Stomach (tissue), 9 donors: ENCODE results near the gene SHF. TPM values are rescaled to one million over a fixed set of nuclear protein-coding genes. Genes with fewer than 3 reads are reported as not detected.
A peak's percentile ranks its signal among the peaks of the same experiment; 100 is the strongest.

Source experiments
- DNase-seq, 2 donors: peaks; one replicate each; pipeline versions ENCODE4 v3.0.0 to v3.0.0-alpha.2; 2013 to 2019
- H3K27ac ChIP-seq, 5 donors: fragments of 200-600 bp in 4 of 5; sonication (generic) in 4 of 5; one replicate each; pipeline ENCODE4 v1.5.1; 2013 to 2019; ENCODE audit warnings: mild to moderate bottlenecking in 1 of 5, moderate library complexity in 1 of 5
- H3K27me3 ChIP-seq, 3 donors: fragments of 200-600 bp; sonication (generic); one replicate each; pipeline ENCODE4 v1.5.1; 2017 to 2019; ENCODE audit warnings: mixed run types in 1 of 3
- H3K36me3 ChIP-seq, 4 donors: fragments of 200-600 bp; sonication (generic); 1 replicate in 3 of 4; 2 replicates in 1 of 4; pipeline ENCODE4 v1.5.1; 2016 to 2019
- H3K4me1 ChIP-seq, 4 donors: fragments of 200-600 bp; sonication (generic); one replicate each; pipeline ENCODE4 v1.5.1; 2016 to 2019
- H3K4me3 ChIP-seq, 4 donors: fragments of 200-600 bp; sonication (generic) in 3 of 4; one replicate each; pipeline ENCODE4 v1.5.1; 2016 to 2019; ENCODE audit warnings: mild to moderate bottlenecking in 1 of 4
- H3K9me3 ChIP-seq, 4 donors: fragments of 200-600 bp; sonication (generic); one replicate each; pipeline ENCODE4 v1.5.1; 2016 to 2019
- EP300 ChIP-seq: sonication (generic); formaldehyde crosslinking; IDR thresholded peaks from one replicate; pipeline ENCODE4 v1.6.1; 2017; ENCODE audit warnings: antibody characterized with exemption
- POLR2A ChIP-seq, 4 donors: fragments of 450-650 bp; IDR thresholded peaks; one replicate each; pipeline ENCODE4 v1.6.1; 2016; ENCODE audit warnings: antibody characterized with exemption in 4 of 4, control low read depth in 2 of 4, mild to moderate bottlenecking in 1 of 4, moderate library complexity in 1 of 4
- POLR2AphosphoS5 ChIP-seq, 3 donors: sonication (generic); formaldehyde crosslinking; IDR thresholded peaks; one replicate each; pipeline ENCODE4 v1.6.1; 2016; ENCODE audit warnings: antibody characterized with exemption in 3 of 3
- WGBS, 5 donors: extraction: QIAGEN DNeasy Blood & Tissue Kit in 3 of 5; methylation state at CpG; one replicate each; pipeline versions ENCODE4 v1.1.5 to v1.1.7; 2013 to 2018; 5-methylcytosine and 5-hydroxymethylcytosine counted together
- intact Hi-C: fragments of 100-400 bp; cut with DNase I; formaldehyde crosslinking; loops from one replicate; pipeline ENCODE4 v1.15.1; 2023; ENCODE audit warnings: low total_unique reads
- polyA plus RNA-seq, 3 donors: library from polyadenylated mRNA; stranded (reverse); fragments of 200-250 nt; gene quantifications; one replicate each; pipeline ENCODE4 v1.2.3, GENCODE V29; 2013
- total RNA-seq, 5 donors: library from RNA; depleted of rRNA; stranded (reverse); fragments of >200 nt; gene quantifications; one replicate each; pipeline versions ENCODE4 v1.1.0 to v1.2.3, GENCODE V29; 2014 to 2016
- TF ChIP-seq, protein P1 (sequence below), 7 experiments: fragments of 450-650 bp in 4 of 7; fragments of 200-600 bp in 3 of 7; sonication (generic) in 3 of 7; IDR thresholded peaks; one replicate each; pipeline ENCODE4 v1.5.1; 2016 to 2019; ENCODE audit warnings: antibody characterized with exemption in 7 of 7, control low read depth in 2 of 7, mild to moderate bottlenecking in 1 of 7
- donor health status: healthy with polysubstance abuse.
- donor health status: Bipolar disorder and iron deficiency.
- donor health status: healthy.

SHF gene
- total and polyA plus RNA-seq, 8 donors: 0.43 to 15.9 (median 6.1) TPM

DNA sequence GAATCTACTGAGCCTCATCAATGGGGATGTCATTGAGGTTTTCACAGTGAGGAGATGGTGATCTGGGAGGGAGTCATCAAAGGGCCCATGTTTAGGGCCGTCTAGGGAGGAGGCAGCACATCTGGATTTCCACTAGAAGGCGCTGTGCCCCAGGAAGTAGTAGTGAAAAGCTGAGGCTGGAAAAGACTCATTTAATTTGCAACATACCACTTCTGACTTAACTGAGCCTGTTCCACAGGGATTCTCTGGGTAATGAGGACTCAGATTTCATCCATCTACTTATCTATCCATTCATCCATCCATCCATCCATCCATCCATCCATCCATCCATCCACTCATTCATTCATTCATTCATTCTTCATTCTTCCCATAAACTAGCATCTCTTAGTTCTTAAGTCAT, 17.4 kb upstream of the SHF start:
- peaks cover 0 to 11% (median 2%) of the 10 kb centered on the region in 4 donors for H3K4me1 ChIP-seq
- no peak overlapping the region for H3K27ac ChIP-seq
- intact Hi-C loops: loop anchor here (10.0 kb wide), 1 partner anchor 200 kb away; a partner anchor contains a TSS
- no peaks in the 10 kb centered on the region for H3K9me3 ChIP-seq
- DNase-seq: peak; percentile 79 to 87
- H3K27me3 ChIP-seq: no peaks in the 10 kb centered on the region
- TF ChIP-seq, protein P1, sequence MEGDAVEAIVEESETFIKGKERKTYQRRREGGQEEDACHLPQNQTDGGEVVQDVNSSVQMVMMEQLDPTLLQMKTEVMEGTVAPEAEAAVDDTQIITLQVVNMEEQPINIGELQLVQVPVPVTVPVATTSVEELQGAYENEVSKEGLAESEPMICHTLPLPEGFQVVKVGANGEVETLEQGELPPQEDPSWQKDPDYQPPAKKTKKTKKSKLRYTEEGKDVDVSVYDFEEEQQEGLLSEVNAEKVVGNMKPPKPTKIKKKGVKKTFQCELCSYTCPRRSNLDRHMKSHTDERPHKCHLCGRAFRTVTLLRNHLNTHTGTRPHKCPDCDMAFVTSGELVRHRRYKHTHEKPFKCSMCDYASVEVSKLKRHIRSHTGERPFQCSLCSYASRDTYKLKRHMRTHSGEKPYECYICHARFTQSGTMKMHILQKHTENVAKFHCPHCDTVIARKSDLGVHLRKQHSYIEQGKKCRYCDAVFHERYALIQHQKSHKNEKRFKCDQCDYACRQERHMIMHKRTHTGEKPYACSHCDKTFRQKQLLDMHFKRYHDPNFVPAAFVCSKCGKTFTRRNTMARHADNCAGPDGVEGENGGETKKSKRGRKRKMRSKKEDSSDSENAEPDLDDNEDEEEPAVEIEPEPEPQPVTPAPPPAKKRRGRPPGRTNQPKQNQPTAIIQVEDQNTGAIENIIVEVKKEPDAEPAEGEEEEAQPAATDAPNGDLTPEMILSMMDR (IDR thresholded peaks at IDR 0.05): peak in 5 of 7 experiments; percentile 64 to 86 (median 81)
- TF ChIP-seq EP300: no peak
- H3K4me3 ChIP-seq: no peak overlapping the region
- WGBS, 5 donors: 1 to 8% (median 4%) methylated on average over 2 of the region's 2 CpGs
- H3K36me3 ChIP-seq: no peaks in the 10 kb centered on the region

DNA sequence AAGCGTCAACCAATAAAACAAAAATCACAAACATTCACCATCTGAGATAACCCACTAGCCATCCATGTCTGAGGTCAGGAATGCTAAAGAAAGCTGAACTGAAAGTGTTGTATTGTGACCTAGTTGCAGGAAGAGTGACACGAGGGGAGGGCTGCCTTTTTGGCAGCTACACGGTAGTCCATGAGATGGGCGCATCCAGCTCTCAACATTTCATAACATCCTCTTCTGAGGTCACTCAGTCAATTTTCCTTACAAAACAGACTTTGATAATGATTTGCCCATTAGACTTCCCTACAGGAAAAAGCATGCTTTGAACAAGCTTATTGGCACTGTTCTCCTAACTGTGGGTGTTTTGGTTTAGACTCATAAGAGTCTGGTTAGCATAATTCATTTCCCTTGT, 15.4 kb upstream of the SHF start:
- Histone ChIP-seq H3K36me3 (no peaks in the 10 kb centered on the region), H3K27me3 (no peaks in the 10 kb centered on the region), H3K4me3 (no peak overlapping the region), H3K27ac (no peak overlapping the region), H3K9me3 (no peaks in the 10 kb centered on the region), H3K4me1 (peaks cover 0 to 19% (median 13%) of the 10 kb centered on the region in 4 donors)
- 38 to 61% (median 42%) methylated on average over 4 of the region's 4 CpGs for WGBS, 5 donors
- DNase-seq: no peak
- TF ChIP-seq POLR2AphosphoS5 (IDR thresholded peaks at IDR 0.05): no peak
- no peak for TF ChIP-seq POLR2A (IDR thresholded peaks at IDR 0.05)
- TF ChIP-seq, protein P1 (IDR thresholded peaks at IDR 0.05): no peak
- no peak for TF ChIP-seq EP300
- intact Hi-C loops: loop anchor here (10.0 kb wide), 1 partner anchor 202 kb away; a partner anchor contains a TSS

DNA sequence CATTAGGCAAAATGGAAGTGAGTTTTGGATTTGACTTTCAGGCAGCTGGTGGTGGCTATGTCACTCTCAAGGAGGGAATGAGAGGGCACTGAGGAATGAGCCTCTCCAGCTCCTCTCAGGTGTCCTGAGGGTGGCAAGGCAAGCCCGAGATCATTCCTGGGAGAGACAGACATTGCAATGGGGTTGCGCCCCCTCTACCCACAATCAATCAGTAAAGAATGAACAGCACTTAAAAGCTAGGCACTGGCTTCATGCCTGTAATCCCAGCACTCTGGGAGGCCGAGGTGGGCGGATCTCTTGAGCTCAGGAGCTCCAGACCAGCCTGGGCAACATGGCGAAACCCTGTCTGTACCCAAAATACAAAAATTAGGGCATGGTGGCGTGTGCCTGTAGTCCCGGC, 14.1 kb upstream of the SHF start:
- Histone ChIP-seq H3K36me3 (no peaks in the 10 kb centered on the region), H3K4me3 (no peak overlapping the region), H3K4me1 (peaks cover 0 to 26% (median 14%) of the 10 kb centered on the region in 4 donors), H3K9me3 (no peaks in the 10 kb centered on the region), H3K27me3 (no peaks in the 10 kb centered on the region), H3K27ac (peak overlapping the region in 1 of 5 donors; percentile 99)
- TF ChIP-seq EP300: no peak
- TF ChIP-seq, protein P1 (IDR thresholded peaks at IDR 0.05): no peak
- no peak for TF ChIP-seq POLR2A (IDR thresholded peaks at IDR 0.05)
- TF ChIP-seq POLR2AphosphoS5 (IDR thresholded peaks at IDR 0.05): no peak
- intact Hi-C loops: loop anchor here (10.0 kb wide), 1 partner anchor 203 kb away; a partner anchor contains a TSS
- WGBS, 5 donors: 71 to 90% (median 82%) methylated on average over 6 to 7 of the region's 7 CpGs
- no peak for DNase-seq

DNA sequence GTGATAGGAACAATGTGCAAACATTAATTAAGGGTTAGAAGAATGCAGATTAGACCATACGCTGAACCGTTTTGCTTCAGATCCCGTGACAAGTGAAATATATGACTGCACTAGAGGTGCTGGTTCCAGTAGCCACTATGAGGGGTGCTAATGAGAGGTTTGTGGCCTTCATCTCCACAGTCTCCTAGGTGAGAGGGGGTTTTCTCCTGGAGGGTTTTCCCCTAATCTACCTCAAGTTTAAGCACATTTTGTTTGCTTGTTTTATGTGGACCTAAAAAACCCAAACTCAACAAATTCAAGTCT, 13.7 kb upstream of the SHF start:
- H3K4me3 ChIP-seq: peak overlapping the region in 1 of 4 donors; percentile 58
- WGBS, 5 donors: 67 to 83% (median 68%) methylated on average over 3 of the region's 3 CpGs

More for the DNA sequence above, 13.7 kb upstream of the SHF start:
- H3K4me1 ChIP-seq: peaks cover 0 to 26% (median 14%) of the 10 kb centered on the region in 4 donors
- H3K27me3 ChIP-seq: no peaks in the 10 kb centered on the region
- peak overlapping the region in 4 of 5 donors; percentile 96 to 99 (median 98) for H3K27ac ChIP-seq
- TF ChIP-seq, protein P1 (IDR thresholded peaks at IDR 0.05): no peak
- TF ChIP-seq EP300 (no peak), POLR2AphosphoS5 (IDR thresholded peaks at IDR 0.05) (no peak), POLR2A (IDR thresholded peaks at IDR 0.05) (no peak)
- H3K9me3 ChIP-seq: no peaks in the 10 kb centered on the region
- no peaks in the 10 kb centered on the region for H3K36me3 ChIP-seq
- intact Hi-C loops: loop anchor here (10.0 kb wide), 1 partner anchor 203 kb away; a partner anchor contains a TSS
- DNase-seq: no peak
